K562 (cell line): ENCODE results near the gene DPEP2NB. TPM values are rescaled to one million over a fixed set of nuclear protein-coding genes. Genes with fewer than 3 reads are reported as not detected.

ENCODE experiments used
- CBFA2T3 ChIP-seq: fragments of 450-650 bp; IDR thresholded peaks from 2 replicates; pipeline ENCODE4 v1.6.1; 2017
- CXXC5 ChIP-seq: fragments of 250-450 bp; sonication (Bioruptor Pico); IDR thresholded peaks from 2 replicates; pipeline ENCODE4 v1.8.0; 2022; ENCODE audit warnings: inconsistent platforms, mild to moderate bottlenecking, moderate library complexity
- DDX20 ChIP-seq: fragments of 450-650 bp; IDR thresholded peaks from 2 replicates; pipeline ENCODE4 v1.6.1; 2016; ENCODE audit warnings: missing genetic modification characterization, low read depth, mild to moderate bottlenecking, missing compliant biosample characterization, moderate library complexity
- ESRRB ChIP-seq: fragments of 250-450 bp; sonication (Bioruptor Pico); IDR thresholded peaks from 2 replicates; pipeline ENCODE4 v1.5.0; 2020; ENCODE audit warnings: mild to moderate bottlenecking, moderate library complexity, borderline replicate concordance
- FOXK2 ChIP-seq, 2 experiments: fragments of 450-650 bp; IDR thresholded peaks in 1 of 2; conservative IDR thresholded peaks in 1 of 2; 2 replicates each; pipeline ENCODE4 v1.6.1; 2016; ENCODE audit warnings: low read depth in 2 of 2, mild to moderate bottlenecking in 1 of 2
- HDAC2 ChIP-seq: fragments of 450-650 bp; IDR thresholded peaks from 2 replicates; pipeline ENCODE4 v1.6.1; 2016; ENCODE audit warnings: mild to moderate bottlenecking
- MYC ChIP-seq, 2 experiments: fragments of 250-450 bp in 1 of 2; sonication (Bioruptor Pico) in 1 of 2; IDR thresholded peaks; 2 replicates each; pipeline versions ENCODE4 v1.5.1 to v1.6.1; 2012 to 2021; ENCODE audit warnings: low read depth in 2 of 2, borderline replicate concordance in 1 of 2, improper control_type of control experiment in 1 of 2, low read length in 1 of 2, mild to moderate bottlenecking in 1 of 2, moderate library complexity in 1 of 2
- NCOA6 ChIP-seq: fragments of 450-650 bp; IDR thresholded peaks from 2 replicates; pipeline ENCODE4 v1.6.1; 2017; ENCODE audit warnings: mild to moderate bottlenecking
- PKNOX1 ChIP-seq: fragments of 450-650 bp; IDR thresholded peaks from 2 replicates; pipeline ENCODE4 v1.6.1; 2016
- RBM39 ChIP-seq: fragments of 200-400 bp; formaldehyde crosslinking; optimal IDR thresholded peaks from 2 replicates; pipeline ENCODE3; 2018; ENCODE audit warnings: low read depth, low read length
- SP1 ChIP-seq: sonication (generic); formaldehyde crosslinking; IDR thresholded peaks from 2 replicates; pipeline ENCODE4 v1.8.1; 2022; ENCODE audit warnings: mild to moderate bottlenecking, missing genetic modification reagents
- TEAD4 ChIP-seq, 2 experiments: sonication (generic) in 1 of 2; formaldehyde crosslinking in 1 of 2; IDR thresholded peaks; 2 replicates each; pipeline versions ENCODE4 v1.6.1 to v1.8.0; 2012 to 2022; ENCODE audit warnings: borderline replicate concordance in 1 of 2, inconsistent platforms in 1 of 2, low read length in 1 of 2, mild to moderate bottlenecking in 1 of 2, missing genetic modification reagents in 1 of 2
- ZBTB17 ChIP-seq: fragments of 450-650 bp; formaldehyde crosslinking; IDR thresholded peaks from 2 replicates; pipeline ENCODE4 v1.4.0; 2020; ENCODE audit warnings: mild to moderate bottlenecking
- ZNF584 ChIP-seq: fragments of 200-800 bp; sonication (Bioruptor generic); IDR thresholded peaks from 2 replicates; pipeline ENCODE4 v1.6.1; 2016; ENCODE audit warnings: low read depth, mild to moderate bottlenecking, missing genetic modification characterization, missing compliant biosample characterization
- ZNF830 ChIP-seq: fragments of 250-450 bp; sonication (Bioruptor Pico); IDR thresholded peaks from 2 replicates; pipeline ENCODE4 v1.5.0; 2021; ENCODE audit warnings: mild to moderate bottlenecking
- ZSCAN32 ChIP-seq: fragments of 450-650 bp; formaldehyde crosslinking; IDR thresholded peaks from 2 replicates; pipeline ENCODE4 v1.4.0; 2020; ENCODE audit warnings: mild to moderate bottlenecking, moderate library complexity
- polyA plus RNA-seq, 8 experiments: library from polyadenylated mRNA; depleted of rRNA in 4 of 8; stranded (reverse) in 5 of 8; unstranded in 3 of 8; fragments of >200 nt; fragmentation: Nextera tagmentation in 2 of 8; fragmentation: Illumina TruSeq in 1 of 8; extraction: Ambion mirVana in 2 of 8; extraction: Trizol in 1 of 8; gene quantifications; 2 replicates each; pipeline versions ENCODE4 v1.2.1 to v1.2.3, GENCODE V29; 2011 to 2014; ENCODE audit warnings: inconsistent platforms in 1 of 8, missing spikeins in 1 of 8
- total RNA-seq, 7 experiments: library from RNA; depleted of rRNA in 6 of 7; stranded (reverse); fragments of >200 nt in 6 of 7; fragmentation: Illumina TruSeq in 2 of 7; extraction: Trizol in 2 of 7; gene quantifications; 2 replicates each; pipeline versions ENCODE4 v1.2.1 to v1.2.3, GENCODE V29; 2011 to 2021; ENCODE audit warnings: low replicate concordance in 1 of 7
- TF ChIP-seq, protein P1 (sequence below), 3 experiments: IDR thresholded peaks in 2 of 3; conservative IDR thresholded peaks in 1 of 3; 2 replicates each; pipeline ENCODE4 v1.5.1; 2011 to 2012; ENCODE audit warnings: low read length in 3 of 3, mild to moderate bottlenecking in 3 of 3, control low read depth in 2 of 3, improper control_type of control experiment in 1 of 3, inconsistent platforms in 1 of 3, low read depth in 1 of 3, mixed read lengths in 1 of 3, moderate library complexity in 1 of 3; ENCODE audit not compliant: insufficient read depth in 2 of 3

The DPEP2NB gene
- total and polyA plus RNA-seq, 9 of the 15 experiments (the other 6 are each of a cell fraction or from before 2014, with no cell fraction given), result not detected

GRCh38 chr16:68064791-68065365, 49.2 kb upstream of the DPEP2NB start (continued):
- TF ChIP-seq CBFA2T3 (peak; percentile 49; the same call in 1 of the 2 replicates), RBM39 (peak; percentile 86), PKNOX1 (peak; percentile 70), HDAC2 (peak; percentile 68; the same call in 1 of the 2 replicates), CXXC5 (CRISPR knock-in tag) (0 out of 2 replicates have a peak, but pooled peaks have one; percentile 17), ZBTB17 (CRISPR knock-in tag) (peak; percentile 67; the same call in 1 of the 2 replicates), ZNF830 (no peak), NCOA6 (no peak), ZSCAN32 (no peak), TEAD4 (IDR thresholded peaks at IDR 0.05; ENCODE audit: low read length) (peak; percentile 61; the same call in 1 of the 2 replicates), TEAD4 (CRISPR knock-in tag; IDR thresholded peaks at IDR 0.05; ENCODE audit: borderline replicate concordance) (no peak), SP1 (CRISPR knock-in tag) (peak; percentile 64; the same call in 1 of the 2 replicates), DDX20 (tag) (no peak), FOXK2 (conservative IDR thresholded peaks at IDR 0.05 in 1 of 2, IDR thresholded peaks at IDR 0.05 in 1 of 2; ENCODE audit: low read depth in 2 of 2) (no peak), ESRRB (CRISPR knock-in tag) (no peak), ZNF584 (CRISPR knock-in tag) (no peak), MYC (IDR thresholded peaks at IDR 0.05; ENCODE audit: low read depth, low read length) (peak; percentile 20; the same call in 1 of the 2 replicates), MYC (CRISPR knock-in tag; IDR thresholded peaks at IDR 0.05; ENCODE audit: borderline replicate concordance, low read depth) (no peak)
- TF ChIP-seq, protein P1, sequence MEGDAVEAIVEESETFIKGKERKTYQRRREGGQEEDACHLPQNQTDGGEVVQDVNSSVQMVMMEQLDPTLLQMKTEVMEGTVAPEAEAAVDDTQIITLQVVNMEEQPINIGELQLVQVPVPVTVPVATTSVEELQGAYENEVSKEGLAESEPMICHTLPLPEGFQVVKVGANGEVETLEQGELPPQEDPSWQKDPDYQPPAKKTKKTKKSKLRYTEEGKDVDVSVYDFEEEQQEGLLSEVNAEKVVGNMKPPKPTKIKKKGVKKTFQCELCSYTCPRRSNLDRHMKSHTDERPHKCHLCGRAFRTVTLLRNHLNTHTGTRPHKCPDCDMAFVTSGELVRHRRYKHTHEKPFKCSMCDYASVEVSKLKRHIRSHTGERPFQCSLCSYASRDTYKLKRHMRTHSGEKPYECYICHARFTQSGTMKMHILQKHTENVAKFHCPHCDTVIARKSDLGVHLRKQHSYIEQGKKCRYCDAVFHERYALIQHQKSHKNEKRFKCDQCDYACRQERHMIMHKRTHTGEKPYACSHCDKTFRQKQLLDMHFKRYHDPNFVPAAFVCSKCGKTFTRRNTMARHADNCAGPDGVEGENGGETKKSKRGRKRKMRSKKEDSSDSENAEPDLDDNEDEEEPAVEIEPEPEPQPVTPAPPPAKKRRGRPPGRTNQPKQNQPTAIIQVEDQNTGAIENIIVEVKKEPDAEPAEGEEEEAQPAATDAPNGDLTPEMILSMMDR (IDR thresholded peaks at IDR 0.05 in 2 of 3, conservative IDR thresholded peaks at IDR 0.05 in 1 of 3; ENCODE audit: insufficient read depth in 2 of 3, low read depth in 1 of 3, low read length in 3 of 3), result peak; percentile 86 to 95 (median 91)
